K562 (cell line): Measurements from ENCODE around the gene HERC3. TPM values are rescaled to one million over a fixed set of nuclear protein-coding genes. Genes with fewer than 3 reads are reported as not detected.

Experiments
- ATAC-seq: fragments of 200-7000 bp; cut with Tn5 transposase; 3 replicates; pipeline ENCODE4 v1.9.1; 2020; ENCODE audit warnings: moderate library complexity
- BruUV-seq: library from RNA; stranded (reverse); fragments of 400-500 nt; replicated peaks from 2 replicates; lab custom pipeline; 2021; lab: Mats Ljungman, UMichigan
- CTCF ChIA-PET: fragments of 300-600 bp; formaldehyde crosslinking; extraction: SDS; loops from one replicate; lab custom pipeline; 2021; ENCODE audit warnings: low intra/inter-chr PET ratio; lab: Yijun Ruan, JAX
- POLR2A ChIA-PET: fragments of 300-600, 350-650 bp; sonication (Branson Sonifier 250); formaldehyde crosslinking; extraction: SDS; loops from one replicate; lab custom pipeline; 2021; ENCODE audit warnings: antibody characterized with exemption, inconsistent platforms; lab: Yijun Ruan, JAX
- DNase-seq, 4 experiments: peaks; one replicate each; pipeline versions ENCODE4 v3.0.0 to v3.0.0-alpha.2; 2011 to 2018; ENCODE audit warnings: low spot score in 3 of 4, mixed read lengths in 3 of 4; ENCODE audit errors: extremely low read depth in 1 of 4
- FAIRE-seq: peaks from 2 replicates; lab custom pipeline; 2011; peaks lifted over from hg19 to GRCh38; lab: Jason Lieb, UNC
- H2AFZ ChIP-seq: 2 replicates; pipeline ENCODE4 v1.6.0; 2011; ENCODE audit warnings: low read depth, low read length, control low read depth, inconsistent platforms
- H3K27ac ChIP-seq: fragments of 200-600 bp; 3 replicates; pipeline ENCODE4 v1.8.0; 2011; ENCODE audit warnings: low read depth, mild to moderate bottlenecking, control low read depth, inconsistent platforms, low read length, moderate library complexity, mixed read lengths; ENCODE audit errors: extremely low read depth
- H3K27me3 ChIP-seq, 2 experiments: fragments of 300-600 bp in 1 of 2; 2 replicates in 1 of 2; 3 replicates in 1 of 2; pipeline versions ENCODE4 v1.6.0 to v1.8.0; 2011; ENCODE audit warnings: inconsistent platforms in 2 of 2, low read length in 2 of 2, mild to moderate bottlenecking in 1 of 2, mixed read lengths in 1 of 2, moderate library complexity in 1 of 2; ENCODE audit not compliant: control insufficient read depth in 2 of 2, insufficient read depth in 2 of 2
- H3K36me3 ChIP-seq: fragments of 300-600 bp; 3 replicates; pipeline ENCODE4 v1.8.0; 2011; ENCODE audit warnings: mild to moderate bottlenecking, low read length, inconsistent platforms; ENCODE audit not compliant: control insufficient read depth, insufficient read depth
- H3K4me1 ChIP-seq, 2 experiments: fragments of 200-600 bp in 1 of 2; replicated peaks in 1 of 2; 2 replicates in 1 of 2; 3 replicates in 1 of 2; pipeline versions ENCODE4 v1.5.1 to v1.8.0; 2011; ENCODE audit warnings: inconsistent platforms in 2 of 2, low read length in 2 of 2, mild to moderate bottlenecking in 1 of 2, mixed read lengths in 1 of 2, moderate library complexity in 1 of 2; ENCODE audit not compliant: control insufficient read depth in 2 of 2, insufficient read depth in 2 of 2
- H3K4me2 ChIP-seq: 2 replicates; pipeline ENCODE4 v1.6.1; 2011; ENCODE audit warnings: low read length, control low read depth, inconsistent platforms, mixed read lengths; ENCODE audit not compliant: insufficient read depth
- H3K4me3 ChIP-seq: fragments of 200-600 bp; sonication (generic), shearing (Covaris generic); 2 replicates; pipeline ENCODE4 v1.5.1; 2016; ENCODE audit warnings: control low read depth, inconsistent platforms
- H3K79me2 ChIP-seq: fragments of 200-600 bp; 3 replicates; pipeline ENCODE4 v1.8.0; 2011; ENCODE audit warnings: low read length, inconsistent platforms; ENCODE audit not compliant: control insufficient read depth, insufficient read depth
- H3K9ac ChIP-seq, 2 experiments: 2 replicates each; pipeline versions ENCODE4 v1.6.0 to v1.6.1; 2011; ENCODE audit warnings: low read depth in 2 of 2, low read length in 2 of 2, control low read depth in 1 of 2, inconsistent platforms in 1 of 2, mild to moderate bottlenecking in 1 of 2, mixed read lengths in 1 of 2; ENCODE audit not compliant: insufficient read depth in 1 of 2
- H3K9me1 ChIP-seq: one replicate; pipeline ENCODE4 v1.6.0; 2011; ENCODE audit warnings: inconsistent platforms, mild to moderate bottlenecking, low read length, moderate library complexity; ENCODE audit not compliant: control insufficient read depth, insufficient read depth
- H3K9me3 ChIP-seq: replicated peaks from 2 replicates; pipeline ENCODE4 v1.5.1; 2011; ENCODE audit warnings: low read depth, low read length, inconsistent platforms; ENCODE audit not compliant: control insufficient read depth, insufficient read depth
- H4K20me1 ChIP-seq: replicated peaks from 2 replicates; pipeline ENCODE4 v1.6.1; 2011; ENCODE audit warnings: low read length, inconsistent platforms, mixed read lengths; ENCODE audit not compliant: control insufficient read depth, insufficient read depth
- BMI1 ChIP-seq: fragments of 150-350 bp; IDR thresholded peaks from 2 replicates; pipeline ENCODE4 v1.6.1; 2014; ENCODE audit warnings: low read length
- C11orf30 ChIP-seq: fragments of 450-650 bp; IDR thresholded peaks from 2 replicates; pipeline ENCODE4 v1.6.1; 2016; ENCODE audit warnings: low read depth, mild to moderate bottlenecking
- CEBPB ChIP-seq: fragments of 450-650 bp; IDR thresholded peaks from 2 replicates; pipeline ENCODE4 v1.6.1; 2016; ENCODE audit warnings: missing genetic modification characterization, missing compliant biosample characterization
- DNMT1 ChIP-seq: fragments of 450-650 bp; IDR thresholded peaks from 2 replicates; pipeline ENCODE4 v1.6.1; 2016; ENCODE audit warnings: antibody characterized with exemption, mild to moderate bottlenecking
- KDM1A ChIP-seq, 2 experiments: fragments of 450-650 bp; IDR thresholded peaks; 2 replicates each; pipeline ENCODE4 v1.6.1; 2016; ENCODE audit warnings: mild to moderate bottlenecking in 2 of 2
- KLF6 ChIP-seq: fragments of 250-450 bp; sonication (Bioruptor Pico); IDR thresholded peaks from 2 replicates; pipeline ENCODE4 v1.4.0; 2020; ENCODE audit warnings: mild to moderate bottlenecking, moderate library complexity, borderline replicate concordance
- MXI1 ChIP-seq: IDR thresholded peaks from 2 replicates; pipeline ENCODE4 v1.6.1; 2011; ENCODE audit warnings: low read depth, mild to moderate bottlenecking, improper control_type of control experiment, low read length
- OTX1 ChIP-seq: fragments of 450-650 bp; formaldehyde crosslinking; IDR thresholded peaks from 2 replicates; pipeline ENCODE4 v1.4.0; 2022; ENCODE audit warnings: mild to moderate bottlenecking
- POLR3G ChIP-seq: IDR thresholded peaks from 2 replicates; pipeline ENCODE4 v1.6.1; 2011; ENCODE audit not compliant: insufficient read length, insufficient replicate concordance; ENCODE audit errors: extremely low read depth
- SAP30 ChIP-seq: fragments of 200-600 bp; sonication (generic); IDR thresholded peaks from 2 replicates; pipeline ENCODE4 v1.6.1; 2012; ENCODE audit warnings: borderline replicate concordance, low read depth, mild to moderate bottlenecking, moderate library complexity, low read length, control low read depth, inconsistent platforms; ENCODE audit not compliant: insufficient read depth, poor library complexity, severe bottlenecking
- SRSF7 ChIP-seq: fragments of 200-400 bp; formaldehyde crosslinking; optimal IDR thresholded peaks from 2 replicates; pipeline ENCODE3; 2017; ENCODE audit warnings: mild to moderate bottlenecking, low read depth, low read length
- SRSF9 ChIP-seq: fragments of 200-400 bp; formaldehyde crosslinking; IDR thresholded peaks from 2 replicates; pipeline ENCODE4 v1.6.1; 2017; ENCODE audit warnings: low read depth, low read length, borderline replicate concordance
- U2AF2 ChIP-seq: fragments of 200-400 bp; formaldehyde crosslinking; optimal IDR thresholded peaks from 2 replicates; pipeline ENCODE3; 2017; ENCODE audit warnings: low read depth, mild to moderate bottlenecking, low read length
- XRCC5 ChIP-seq: fragments of 200-400 bp; formaldehyde crosslinking; IDR thresholded peaks from 2 replicates; pipeline ENCODE4 v1.6.1; 2017; ENCODE audit warnings: low read depth, mild to moderate bottlenecking, low read length
- ZNF316 ChIP-seq: fragments of 450-650 bp; IDR thresholded peaks from 2 replicates; pipeline ENCODE4 v1.6.1; 2016
- WGBS: fragments of 100-300 bp; shearing (Covaris generic); methylation state at CpG from one replicate; pipeline ENCODE4 v1.1.6; 2016; ENCODE audit warnings: low coverage, mixed read lengths; ENCODE audit not compliant: insufficient coverage; ENCODE audit errors: missing lambda C conversion rate; 5-methylcytosine and 5-hydroxymethylcytosine counted together
- in situ Hi-C: fragments of 300-500 bp; cut with MboI; formaldehyde crosslinking; loops from 4 replicates; pipeline ENCODE4 v1.15.0; 2018; ENCODE audit warnings: inconsistent platforms, mixed read lengths
- intact Hi-C: fragments of 100-400 bp; cut with micrococcal nuclease; formaldehyde crosslinking; loops from 2 replicates; pipeline ENCODE4 v1.14.2; 2022
- polyA plus RNA-seq, 8 experiments: library from polyadenylated mRNA; depleted of rRNA in 4 of 8; stranded (reverse) in 5 of 8; unstranded in 3 of 8; fragments of >200 nt; fragmentation: Nextera tagmentation in 2 of 8; fragmentation: Illumina TruSeq in 1 of 8; extraction: Ambion mirVana in 2 of 8; extraction: Trizol in 1 of 8; gene quantifications; 2 replicates each; pipeline versions ENCODE4 v1.2.1 to v1.2.3, GENCODE V29; 2011 to 2014; ENCODE audit warnings: inconsistent platforms in 1 of 8, missing spikeins in 1 of 8
- total RNA-seq, 7 experiments: library from RNA; depleted of rRNA in 6 of 7; stranded (reverse); fragments of >200 nt in 6 of 7; fragmentation: Illumina TruSeq in 2 of 7; extraction: Trizol in 2 of 7; gene quantifications; 2 replicates each; pipeline versions ENCODE4 v1.2.1 to v1.2.3, GENCODE V29; 2011 to 2021; ENCODE audit warnings: low replicate concordance in 1 of 7
- TF ChIP-seq, protein P1 (sequence below): sonication (generic); formaldehyde crosslinking; IDR thresholded peaks from 2 replicates; pipeline ENCODE4 v1.8.1; 2022; ENCODE audit warnings: missing genetic modification reagents
- TF ChIP-seq, protein P2 (sequence below): conservative IDR thresholded peaks from 2 replicates; pipeline ENCODE4 v1.6.1; 2011; ENCODE audit warnings: low read depth, mild to moderate bottlenecking, low read length; ENCODE audit not compliant: control insufficient read depth

Gene HERC3
- total and polyA plus RNA-seq, 9 of the 15 experiments (the other 6 are each of a cell fraction or from before 2014, with no cell fraction given): 1.8 to 13.1 (median 7.6) TPM

DNA sequence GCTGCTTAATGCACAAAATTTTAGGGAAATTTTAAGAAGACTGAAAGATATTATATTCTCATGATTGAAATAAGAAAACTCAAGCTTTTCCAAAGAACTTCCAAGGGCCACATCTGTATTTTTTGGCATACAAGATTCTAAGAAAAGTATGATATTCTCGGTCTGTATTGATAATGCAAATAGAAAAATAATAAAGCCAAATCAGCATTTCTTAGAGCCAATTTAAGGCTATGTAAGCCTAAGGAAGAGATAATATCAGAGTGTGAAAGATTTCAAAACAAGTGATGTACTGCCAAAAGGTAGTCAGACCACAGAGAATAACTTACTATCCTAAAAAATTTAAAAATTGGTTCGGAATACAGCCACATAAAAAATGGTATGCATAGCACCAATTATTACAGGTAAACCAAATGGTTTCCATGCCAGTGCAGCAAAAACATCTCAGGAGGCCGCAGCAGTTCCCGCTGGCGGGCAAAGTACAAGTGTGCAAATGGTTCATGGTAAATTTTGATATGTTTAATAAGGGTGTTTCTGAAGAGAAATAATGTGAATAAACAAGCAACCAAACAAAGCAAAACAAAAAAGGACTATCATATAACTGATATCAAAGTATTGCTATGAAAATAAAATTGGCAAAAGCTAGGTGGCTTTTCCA is 140.6 kb downstream of the HERC3 start:
- peaks cover 51% of the 10 kb centered on the region; the same call in 2 of the 3 replicates for H3K36me3 ChIP-seq
- no peak overlapping the region for H3K4me3 ChIP-seq
- no peaks in the 10 kb centered on the region for H4K20me1 ChIP-seq
- FAIRE-seq: no peak
- in situ Hi-C loops: no loop called here
- H3K27ac ChIP-seq: no peak overlapping the region
- ChIA-PET POLR2A (no interaction called here), CTCF (no interaction called here)
- no peak for DNase-seq
- no peak overlapping the region for H3K9ac ChIP-seq
- no peaks in the 10 kb centered on the region for H3K79me2 ChIP-seq
- intact Hi-C loops: no loop called here
- BruUV-seq: no TSS peak
- no peak for ATAC-seq
- H2AFZ ChIP-seq: no peak overlapping the region
- H3K9me3 ChIP-seq: no peaks in the 10 kb centered on the region
- no peaks in the 10 kb centered on the region for H3K27me3 ChIP-seq
- H3K4me1 ChIP-seq: peaks cover 0 to 2% of the 10 kb centered on the region in 2 experiments; a peak in 1 of 5 replicates
- no peak overlapping the region for H3K4me2 ChIP-seq
- WGBS: 81% methylated on average over 5 of the region's 5 CpGs
- no peaks in the 10 kb centered on the region for H3K9me1 ChIP-seq
- no peak for TF ChIP-seq U2AF2
- TF ChIP-seq SRSF7: no peak
- TF ChIP-seq, protein P1, sequence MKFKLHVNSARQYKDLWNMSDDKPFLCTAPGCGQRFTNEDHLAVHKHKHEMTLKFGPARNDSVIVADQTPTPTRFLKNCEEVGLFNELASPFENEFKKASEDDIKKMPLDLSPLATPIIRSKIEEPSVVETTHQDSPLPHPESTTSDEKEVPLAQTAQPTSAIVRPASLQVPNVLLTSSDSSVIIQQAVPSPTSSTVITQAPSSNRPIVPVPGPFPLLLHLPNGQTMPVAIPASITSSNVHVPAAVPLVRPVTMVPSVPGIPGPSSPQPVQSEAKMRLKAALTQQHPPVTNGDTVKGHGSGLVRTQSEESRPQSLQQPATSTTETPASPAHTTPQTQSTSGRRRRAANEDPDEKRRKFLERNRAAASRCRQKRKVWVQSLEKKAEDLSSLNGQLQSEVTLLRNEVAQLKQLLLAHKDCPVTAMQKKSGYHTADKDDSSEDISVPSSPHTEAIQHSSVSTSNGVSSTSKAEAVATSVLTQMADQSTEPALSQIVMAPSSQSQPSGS (CRISPR knock-in tag): no peak
- TF ChIP-seq OTX1: no peak
- TF ChIP-seq ZNF316: peak; percentile 68
- TF ChIP-seq CEBPB (tag): no peak
- no peak for TF ChIP-seq SRSF9
- no peak for TF ChIP-seq POLR3G
- TF ChIP-seq SAP30: no peak
- peak; percentile 53 for TF ChIP-seq C11orf30
- no peak for TF ChIP-seq BMI1
- TF ChIP-seq DNMT1: no peak
- no peak for TF ChIP-seq MXI1
- TF ChIP-seq, protein P2, sequence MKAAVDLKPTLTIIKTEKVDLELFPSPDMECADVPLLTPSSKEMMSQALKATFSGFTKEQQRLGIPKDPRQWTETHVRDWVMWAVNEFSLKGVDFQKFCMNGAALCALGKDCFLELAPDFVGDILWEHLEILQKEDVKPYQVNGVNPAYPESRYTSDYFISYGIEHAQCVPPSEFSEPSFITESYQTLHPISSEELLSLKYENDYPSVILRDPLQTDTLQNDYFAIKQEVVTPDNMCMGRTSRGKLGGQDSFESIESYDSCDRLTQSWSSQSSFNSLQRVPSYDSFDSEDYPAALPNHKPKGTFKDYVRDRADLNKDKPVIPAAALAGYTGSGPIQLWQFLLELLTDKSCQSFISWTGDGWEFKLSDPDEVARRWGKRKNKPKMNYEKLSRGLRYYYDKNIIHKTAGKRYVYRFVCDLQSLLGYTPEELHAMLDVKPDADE: no peak
- no peak for TF ChIP-seq KDM1A (IDR thresholded peaks at IDR 0.05)
- TF ChIP-seq KLF6 (CRISPR knock-in tag): no peak
- TF ChIP-seq XRCC5: no peak
